B cell (primary cell): Measurements from ENCODE around the gene SIPA1L3.

Experiments
- EZH2 ChIP-seq: IDR thresholded peaks from 2 replicates; pipeline ENCODE4 v1.6.1; 2012; ENCODE audit warnings: borderline replicate concordance, low read depth, mild to moderate bottlenecking, moderate library complexity, low read length; ENCODE audit not compliant: insufficient read depth, poor library complexity, severe bottlenecking
- TF ChIP-seq, protein P1 (sequence below): fragments of 200-600 bp; IDR thresholded peaks from one replicate; pipeline ENCODE4 v1.8.0; 2022; ENCODE audit warnings: antibody characterized with exemption, mild to moderate bottlenecking

DNA sequence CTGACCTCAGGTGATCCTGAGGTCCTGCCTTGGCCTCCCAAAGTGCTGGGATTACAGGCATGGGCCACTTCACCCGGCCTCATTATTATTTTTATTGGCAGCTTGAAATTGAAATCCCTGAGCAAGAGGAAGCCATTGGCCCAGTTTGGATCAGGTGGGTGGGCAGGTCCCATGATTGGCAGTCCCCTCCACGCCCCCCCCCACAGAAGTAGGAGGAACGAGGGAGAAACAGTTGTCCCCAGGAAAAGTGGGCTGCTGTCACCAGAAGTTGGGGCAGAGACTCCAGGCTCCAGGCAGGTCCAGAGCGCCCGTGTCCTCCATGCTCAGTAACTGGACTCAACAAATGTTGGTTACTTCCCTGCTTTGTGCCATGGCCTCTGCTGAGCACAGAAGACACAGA, 70.4 kb downstream of the SIPA1L3 start:
- TF ChIP-seq EZH2, result no peak
- TF ChIP-seq, protein P1, sequence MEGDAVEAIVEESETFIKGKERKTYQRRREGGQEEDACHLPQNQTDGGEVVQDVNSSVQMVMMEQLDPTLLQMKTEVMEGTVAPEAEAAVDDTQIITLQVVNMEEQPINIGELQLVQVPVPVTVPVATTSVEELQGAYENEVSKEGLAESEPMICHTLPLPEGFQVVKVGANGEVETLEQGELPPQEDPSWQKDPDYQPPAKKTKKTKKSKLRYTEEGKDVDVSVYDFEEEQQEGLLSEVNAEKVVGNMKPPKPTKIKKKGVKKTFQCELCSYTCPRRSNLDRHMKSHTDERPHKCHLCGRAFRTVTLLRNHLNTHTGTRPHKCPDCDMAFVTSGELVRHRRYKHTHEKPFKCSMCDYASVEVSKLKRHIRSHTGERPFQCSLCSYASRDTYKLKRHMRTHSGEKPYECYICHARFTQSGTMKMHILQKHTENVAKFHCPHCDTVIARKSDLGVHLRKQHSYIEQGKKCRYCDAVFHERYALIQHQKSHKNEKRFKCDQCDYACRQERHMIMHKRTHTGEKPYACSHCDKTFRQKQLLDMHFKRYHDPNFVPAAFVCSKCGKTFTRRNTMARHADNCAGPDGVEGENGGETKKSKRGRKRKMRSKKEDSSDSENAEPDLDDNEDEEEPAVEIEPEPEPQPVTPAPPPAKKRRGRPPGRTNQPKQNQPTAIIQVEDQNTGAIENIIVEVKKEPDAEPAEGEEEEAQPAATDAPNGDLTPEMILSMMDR, result no peak
